HEK293 (cell line): ENCODE data around the gene STAC.

Experiments used
- HOXD13 ChIP-seq: sonication (generic); formaldehyde crosslinking; IDR thresholded peaks from 2 replicates; pipeline ENCODE4 v1.8.0; 2022; ENCODE audit warnings: missing genetic modification reagents, borderline replicate concordance
- KLF1 ChIP-seq: fragments of 450-650 bp; formaldehyde crosslinking; IDR thresholded peaks from 2 replicates; pipeline ENCODE4 v1.5.1; 2016; ENCODE audit warnings: missing biosample characterization, missing genetic modification characterization
- KLF10 ChIP-seq: fragments of 450-650 bp; IDR thresholded peaks from 2 replicates; pipeline ENCODE4 v1.5.1; 2018; ENCODE audit warnings: missing biosample characterization, mild to moderate bottlenecking, missing genetic modification characterization
- OSR2 ChIP-seq: fragments of 450-650 bp; formaldehyde crosslinking; IDR thresholded peaks from 2 replicates; pipeline ENCODE4 v1.5.1; 2016; ENCODE audit warnings: missing biosample characterization, missing genetic modification characterization
- PRDM6 ChIP-seq: fragments of 450-650 bp; formaldehyde crosslinking; IDR thresholded peaks from 2 replicates; pipeline ENCODE4 v1.5.1; 2017; ENCODE audit warnings: missing biosample characterization, missing genetic modification characterization
- ZBTB17 ChIP-seq: fragments of 450-650 bp; formaldehyde crosslinking; IDR thresholded peaks from 2 replicates; pipeline ENCODE4 v1.5.1; 2016; ENCODE audit warnings: missing biosample characterization, missing genetic modification characterization
- ZFHX2 ChIP-seq: fragments of 450-650 bp; formaldehyde crosslinking; conservative IDR thresholded peaks from 2 replicates; pipeline ENCODE4 v1.5.1; 2016; ENCODE audit warnings: missing biosample characterization, missing genetic modification characterization
- ZFP37 ChIP-seq: fragments of 450-650 bp; formaldehyde crosslinking; IDR thresholded peaks from 2 replicates; pipeline ENCODE4 v1.5.1; 2016; ENCODE audit warnings: missing biosample characterization, missing genetic modification characterization
- ZIC2 ChIP-seq: fragments of 450-650 bp; formaldehyde crosslinking; IDR thresholded peaks from 2 replicates; pipeline ENCODE4 v1.5.1; 2016; ENCODE audit warnings: missing biosample characterization, missing genetic modification characterization
- ZNF114 ChIP-seq: fragments of 450-650 bp; formaldehyde crosslinking; IDR thresholded peaks from 2 replicates; pipeline ENCODE4 v1.5.0; 2017; ENCODE audit warnings: missing biosample characterization, missing genetic modification characterization
- ZNF121 ChIP-seq: fragments of 450-650 bp; formaldehyde crosslinking; IDR thresholded peaks from 2 replicates; pipeline ENCODE4 v1.5.1; 2016; ENCODE audit warnings: missing biosample characterization, missing genetic modification characterization
- ZNF169 ChIP-seq: fragments of 450-650 bp; formaldehyde crosslinking; IDR thresholded peaks from 2 replicates; pipeline ENCODE4 v1.5.1; 2016; ENCODE audit warnings: missing biosample characterization, missing genetic modification characterization
- ZNF19 ChIP-seq: fragments of 450-650 bp; formaldehyde crosslinking; IDR thresholded peaks from 2 replicates; pipeline ENCODE4; 2016; ENCODE audit warnings: missing biosample characterization, missing genetic modification characterization, low read depth
- ZNF221 ChIP-seq: fragments of 450-650 bp; formaldehyde crosslinking; IDR thresholded peaks from 2 replicates; pipeline ENCODE4 v1.5.1; 2017; ENCODE audit warnings: missing biosample characterization, missing genetic modification characterization, borderline replicate concordance
- ZNF266 ChIP-seq: fragments of 450-650 bp; formaldehyde crosslinking; IDR thresholded peaks from 2 replicates; pipeline ENCODE4 v1.5.1; 2016; ENCODE audit warnings: missing biosample characterization, missing genetic modification characterization, low read depth
- ZNF311 ChIP-seq: fragments of 450-650 bp; formaldehyde crosslinking; IDR thresholded peaks from 2 replicates; pipeline ENCODE4 v1.5.1; 2017; ENCODE audit warnings: missing biosample characterization, missing genetic modification characterization, borderline replicate concordance
- ZNF341 ChIP-seq: fragments of 450-650 bp; formaldehyde crosslinking; IDR thresholded peaks from 2 replicates; pipeline ENCODE4; 2016; ENCODE audit warnings: low read depth, missing biosample characterization, missing genetic modification characterization
- ZNF354C ChIP-seq: fragments of 450-650 bp; formaldehyde crosslinking; IDR thresholded peaks from 2 replicates; pipeline ENCODE4 v1.5.1; 2016; ENCODE audit warnings: missing biosample characterization, missing genetic modification characterization, low read depth, borderline replicate concordance
- ZNF423 ChIP-seq: fragments of 450-650 bp; formaldehyde crosslinking; IDR thresholded peaks from 2 replicates; pipeline ENCODE4 v1.5.1; 2016; ENCODE audit warnings: missing biosample characterization, missing genetic modification characterization
- ZNF561 ChIP-seq: fragments of 450-650 bp; IDR thresholded peaks from 2 replicates; pipeline ENCODE4 v1.5.1; 2018; ENCODE audit warnings: missing biosample characterization, missing genetic modification characterization, borderline replicate concordance
- ZNF654 ChIP-seq: fragments of 450-650 bp; formaldehyde crosslinking; IDR thresholded peaks from 2 replicates; pipeline ENCODE4 v1.5.1; 2016; ENCODE audit warnings: low read depth, missing biosample characterization, missing genetic modification characterization
- ZNF660 ChIP-seq: fragments of 450-650 bp; IDR thresholded peaks from 2 replicates; pipeline ENCODE4 v1.5.1; 2018; ENCODE audit warnings: missing biosample characterization, mild to moderate bottlenecking, missing genetic modification characterization
- ZNF664 ChIP-seq: fragments of 450-650 bp; formaldehyde crosslinking; IDR thresholded peaks from 2 replicates; pipeline ENCODE4 v1.5.1; 2016; ENCODE audit warnings: missing biosample characterization, missing genetic modification characterization
- ZNF785 ChIP-seq: fragments of 450-650 bp; formaldehyde crosslinking; IDR thresholded peaks from 2 replicates; pipeline ENCODE4 v1.5.1; 2016; ENCODE audit warnings: missing biosample characterization, missing genetic modification characterization
- TF ChIP-seq, protein P1 (sequence below): fragments of 450-650 bp; formaldehyde crosslinking; IDR thresholded peaks from 2 replicates; pipeline ENCODE4 v1.5.1; 2016; ENCODE audit warnings: missing biosample characterization, missing genetic modification characterization
- TF ChIP-seq, protein P2 (sequence below): fragments of 450-650 bp; formaldehyde crosslinking; conservative IDR thresholded peaks from 2 replicates; pipeline ENCODE4 v1.5.1; 2016; ENCODE audit warnings: low read depth, missing biosample characterization, missing genetic modification characterization
- TF ChIP-seq, protein P3 (sequence below): fragments of 450-650 bp; formaldehyde crosslinking; IDR thresholded peaks from 2 replicates; pipeline ENCODE4 v1.5.1; 2016; ENCODE audit warnings: missing biosample characterization, missing genetic modification characterization

The STAC gene

DNA sequence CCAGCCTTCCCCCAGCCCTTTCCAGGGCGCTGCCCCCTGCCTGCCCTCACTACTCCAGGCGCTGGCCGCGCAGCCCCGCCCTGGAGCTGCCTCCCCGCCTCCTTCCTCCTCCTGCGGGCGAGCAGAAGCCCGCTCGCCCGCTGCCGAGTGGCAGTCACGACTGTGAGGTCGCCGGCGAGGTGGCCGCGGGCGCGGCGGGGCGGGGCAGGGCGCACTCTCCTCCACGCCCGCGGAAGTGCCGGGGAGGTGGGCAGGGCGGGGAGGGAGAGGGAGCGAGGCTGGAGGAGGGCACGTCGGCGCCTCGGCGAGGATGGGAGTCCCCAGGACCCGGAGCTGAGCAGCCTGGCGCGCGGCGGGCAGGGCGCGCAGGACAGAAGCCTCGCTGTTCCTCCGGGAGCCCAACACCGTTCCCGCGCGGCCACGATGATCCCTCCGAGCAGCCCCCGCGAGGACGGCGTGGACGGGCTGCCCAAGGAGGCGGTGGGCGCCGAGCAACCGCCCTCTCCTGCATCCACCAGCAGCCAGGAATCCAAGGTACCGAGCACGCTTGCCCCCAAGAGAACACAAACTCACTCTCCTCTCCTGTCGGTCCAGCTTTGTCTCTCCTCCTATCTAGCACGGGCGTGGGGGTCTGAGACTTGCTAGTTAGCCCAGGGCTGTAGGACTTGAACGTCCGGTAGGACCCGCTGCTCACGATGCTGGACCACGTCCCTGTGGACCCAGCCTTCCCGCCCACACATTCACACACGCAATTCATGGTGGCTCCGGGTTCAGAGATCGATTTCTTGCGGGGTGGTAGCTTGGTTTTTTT, at the start of gene STAC (continued):
- TF ChIP-seq ZNF114 (tag by site-specific recombination): no peak
- TF ChIP-seq, protein P1, sequence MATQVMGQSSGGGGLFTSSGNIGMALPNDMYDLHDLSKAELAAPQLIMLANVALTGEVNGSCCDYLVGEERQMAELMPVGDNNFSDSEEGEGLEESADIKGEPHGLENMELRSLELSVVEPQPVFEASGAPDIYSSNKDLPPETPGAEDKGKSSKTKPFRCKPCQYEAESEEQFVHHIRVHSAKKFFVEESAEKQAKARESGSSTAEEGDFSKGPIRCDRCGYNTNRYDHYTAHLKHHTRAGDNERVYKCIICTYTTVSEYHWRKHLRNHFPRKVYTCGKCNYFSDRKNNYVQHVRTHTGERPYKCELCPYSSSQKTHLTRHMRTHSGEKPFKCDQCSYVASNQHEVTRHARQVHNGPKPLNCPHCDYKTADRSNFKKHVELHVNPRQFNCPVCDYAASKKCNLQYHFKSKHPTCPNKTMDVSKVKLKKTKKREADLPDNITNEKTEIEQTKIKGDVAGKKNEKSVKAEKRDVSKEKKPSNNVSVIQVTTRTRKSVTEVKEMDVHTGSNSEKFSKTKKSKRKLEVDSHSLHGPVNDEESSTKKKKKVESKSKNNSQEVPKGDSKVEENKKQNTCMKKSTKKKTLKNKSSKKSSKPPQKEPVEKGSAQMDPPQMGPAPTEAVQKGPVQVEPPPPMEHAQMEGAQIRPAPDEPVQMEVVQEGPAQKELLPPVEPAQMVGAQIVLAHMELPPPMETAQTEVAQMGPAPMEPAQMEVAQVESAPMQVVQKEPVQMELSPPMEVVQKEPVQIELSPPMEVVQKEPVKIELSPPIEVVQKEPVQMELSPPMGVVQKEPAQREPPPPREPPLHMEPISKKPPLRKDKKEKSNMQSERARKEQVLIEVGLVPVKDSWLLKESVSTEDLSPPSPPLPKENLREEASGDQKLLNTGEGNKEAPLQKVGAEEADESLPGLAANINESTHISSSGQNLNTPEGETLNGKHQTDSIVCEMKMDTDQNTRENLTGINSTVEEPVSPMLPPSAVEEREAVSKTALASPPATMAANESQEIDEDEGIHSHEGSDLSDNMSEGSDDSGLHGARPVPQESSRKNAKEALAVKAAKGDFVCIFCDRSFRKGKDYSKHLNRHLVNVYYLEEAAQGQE (tag by site-specific recombination): peak; percentile 25; the same call in 1 of the 2 replicates
- 0 out of 2 replicates have a peak, but pooled peaks have one; percentile 29 for TF ChIP-seq ZBTB17 (tag by site-specific recombination)
- 0 out of 2 replicates have a peak, but pooled peaks have one; percentile 66 for TF ChIP-seq ZNF561 (tag by site-specific recombination)
- TF ChIP-seq ZNF121 (tag by site-specific recombination): peak; percentile 9; the same call in 1 of the 2 replicates
- TF ChIP-seq ZIC2 (tag by site-specific recombination): no peak
- TF ChIP-seq, protein P2, sequence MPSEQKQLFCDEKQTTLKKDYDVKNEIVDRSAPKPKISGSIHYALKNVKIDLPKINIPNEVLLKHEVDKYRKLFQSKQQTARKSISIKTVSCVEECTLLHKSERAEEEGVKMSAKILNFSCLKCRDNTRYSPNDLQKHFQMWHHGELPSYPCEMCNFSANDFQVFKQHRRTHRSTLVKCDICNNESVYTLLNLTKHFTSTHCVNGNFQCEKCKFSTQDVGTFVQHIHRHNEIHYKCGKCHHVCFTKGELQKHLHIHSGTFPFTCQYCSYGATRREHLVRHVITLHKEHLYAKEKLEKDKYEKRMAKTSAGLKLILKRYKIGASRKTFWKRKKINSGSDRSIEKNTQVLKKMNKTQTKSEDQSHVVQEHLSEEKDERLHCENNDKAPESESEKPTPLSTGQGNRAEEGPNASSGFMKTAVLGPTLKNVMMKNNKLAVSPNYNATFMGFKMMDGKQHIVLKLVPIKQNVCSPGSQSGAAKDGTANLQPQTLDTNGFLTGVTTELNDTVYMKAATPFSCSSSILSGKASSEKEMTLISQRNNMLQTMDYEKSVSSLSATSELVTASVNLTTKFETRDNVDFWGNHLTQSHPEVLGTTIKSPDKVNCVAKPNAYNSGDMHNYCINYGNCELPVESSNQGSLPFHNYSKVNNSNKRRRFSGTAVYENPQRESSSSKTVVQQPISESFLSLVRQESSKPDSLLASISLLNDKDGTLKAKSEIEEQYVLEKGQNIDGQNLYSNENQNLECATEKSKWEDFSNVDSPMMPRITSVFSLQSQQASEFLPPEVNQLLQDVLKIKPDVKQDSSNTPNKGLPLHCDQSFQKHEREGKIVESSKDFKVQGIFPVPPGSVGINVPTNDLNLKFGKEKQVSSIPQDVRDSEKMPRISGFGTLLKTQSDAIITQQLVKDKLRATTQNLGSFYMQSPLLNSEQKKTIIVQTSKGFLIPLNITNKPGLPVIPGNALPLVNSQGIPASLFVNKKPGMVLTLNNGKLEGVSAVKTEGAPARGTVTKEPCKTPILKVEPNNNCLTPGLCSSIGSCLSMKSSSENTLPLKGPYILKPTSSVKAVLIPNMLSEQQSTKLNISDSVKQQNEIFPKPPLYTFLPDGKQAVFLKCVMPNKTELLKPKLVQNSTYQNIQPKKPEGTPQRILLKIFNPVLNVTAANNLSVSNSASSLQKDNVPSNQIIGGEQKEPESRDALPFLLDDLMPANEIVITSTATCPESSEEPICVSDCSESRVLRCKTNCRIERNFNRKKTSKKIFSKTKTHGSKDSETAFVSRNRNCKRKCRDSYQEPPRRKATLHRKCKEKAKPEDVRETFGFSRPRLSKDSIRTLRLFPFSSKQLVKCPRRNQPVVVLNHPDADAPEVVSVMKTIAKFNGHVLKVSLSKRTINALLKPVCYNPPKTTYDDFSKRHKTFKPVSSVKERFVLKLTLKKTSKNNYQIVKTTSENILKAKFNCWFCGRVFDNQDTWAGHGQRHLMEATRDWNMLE (tag by site-specific recombination): no peak
- TF ChIP-seq ZNF664: no peak
- no peak for TF ChIP-seq ZNF221
- no peak for TF ChIP-seq ZNF169 (tag by site-specific recombination)
- TF ChIP-seq KLF10: peak; percentile 37; the same call in 1 of the 2 replicates
- TF ChIP-seq ZNF19 (tag by site-specific recombination): no peak
- TF ChIP-seq ZNF341 (tag by site-specific recombination): peak; percentile 30; the same call in 1 of the 2 replicates
- TF ChIP-seq PRDM6 (tag by site-specific recombination): no peak
- TF ChIP-seq ZNF423 (tag by site-specific recombination): no peak
- TF ChIP-seq ZFP37 (tag by site-specific recombination): 0 out of 2 replicates have a peak, but pooled peaks have one; percentile 32
- 0 out of 2 replicates have a peak, but pooled peaks have one; percentile 24 for TF ChIP-seq OSR2 (tag by site-specific recombination)
- TF ChIP-seq ZNF654: no peak
- no peak for TF ChIP-seq HOXD13 (CRISPR knock-in tag)
- no peak for TF ChIP-seq ZNF354C (tag by site-specific recombination)
- TF ChIP-seq, protein P3, sequence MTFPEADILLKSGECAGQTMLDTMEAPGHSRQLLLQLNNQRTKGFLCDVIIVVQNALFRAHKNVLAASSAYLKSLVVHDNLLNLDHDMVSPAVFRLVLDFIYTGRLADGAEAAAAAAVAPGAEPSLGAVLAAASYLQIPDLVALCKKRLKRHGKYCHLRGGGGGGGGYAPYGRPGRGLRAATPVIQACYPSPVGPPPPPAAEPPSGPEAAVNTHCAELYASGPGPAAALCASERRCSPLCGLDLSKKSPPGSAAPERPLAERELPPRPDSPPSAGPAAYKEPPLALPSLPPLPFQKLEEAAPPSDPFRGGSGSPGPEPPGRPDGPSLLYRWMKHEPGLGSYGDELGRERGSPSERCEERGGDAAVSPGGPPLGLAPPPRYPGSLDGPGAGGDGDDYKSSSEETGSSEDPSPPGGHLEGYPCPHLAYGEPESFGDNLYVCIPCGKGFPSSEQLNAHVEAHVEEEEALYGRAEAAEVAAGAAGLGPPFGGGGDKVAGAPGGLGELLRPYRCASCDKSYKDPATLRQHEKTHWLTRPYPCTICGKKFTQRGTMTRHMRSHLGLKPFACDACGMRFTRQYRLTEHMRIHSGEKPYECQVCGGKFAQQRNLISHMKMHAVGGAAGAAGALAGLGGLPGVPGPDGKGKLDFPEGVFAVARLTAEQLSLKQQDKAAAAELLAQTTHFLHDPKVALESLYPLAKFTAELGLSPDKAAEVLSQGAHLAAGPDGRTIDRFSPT (tag by site-specific recombination): peak; percentile 66; the same call in 1 of the 2 replicates
- TF ChIP-seq ZNF785: 0 out of 2 replicates have a peak, but pooled peaks have one; percentile 24
- no peak for TF ChIP-seq ZNF311 (tag by site-specific recombination)
- no peak for TF ChIP-seq ZNF266 (tag by site-specific recombination)
- peak; percentile 51 for TF ChIP-seq ZFHX2
- TF ChIP-seq KLF1 (tag by site-specific recombination): peak; percentile 91
- TF ChIP-seq ZNF660: peak; percentile 65; the same call in 1 of the 2 replicates
